SK-N-SH treated with all-trans-retinoic acid at 6 μM for 48 hours (cell line): ENCODE measurements around the gene SOAT2.

Source experiments
- ARNTL ChIP-seq: fragments of 450-650 bp; formaldehyde crosslinking; IDR thresholded peaks from 2 replicates; pipeline ENCODE4 v1.5.0; 2020; ENCODE audit warnings: low read depth, mild to moderate bottlenecking, moderate library complexity, borderline replicate concordance
- TCF4 ChIP-seq: fragments of 250-450 bp; sonication (Bioruptor Pico); IDR thresholded peaks from 2 replicates; pipeline ENCODE4 v1.8.0; 2021; ENCODE audit warnings: mild to moderate bottlenecking, moderate library complexity, borderline replicate concordance
- ZNF70 ChIP-seq: fragments of 450-650 bp; formaldehyde crosslinking; IDR thresholded peaks from 2 replicates; pipeline ENCODE4 v1.5.0; 2020; ENCODE audit warnings: mild to moderate bottlenecking, moderate library complexity

GRCh38 chr12:53097207-53097563 lies 6.1 kb upstream of the SOAT2 start:
- TF ChIP-seq ZNF70 (CRISPR knock-in tag), result no peak
- TF ChIP-seq ARNTL, result no peak
- TF ChIP-seq TCF4 (CRISPR knock-in tag), result no peak
